ENCODE results near the gene SND1.

SND1 gene

DNA sequence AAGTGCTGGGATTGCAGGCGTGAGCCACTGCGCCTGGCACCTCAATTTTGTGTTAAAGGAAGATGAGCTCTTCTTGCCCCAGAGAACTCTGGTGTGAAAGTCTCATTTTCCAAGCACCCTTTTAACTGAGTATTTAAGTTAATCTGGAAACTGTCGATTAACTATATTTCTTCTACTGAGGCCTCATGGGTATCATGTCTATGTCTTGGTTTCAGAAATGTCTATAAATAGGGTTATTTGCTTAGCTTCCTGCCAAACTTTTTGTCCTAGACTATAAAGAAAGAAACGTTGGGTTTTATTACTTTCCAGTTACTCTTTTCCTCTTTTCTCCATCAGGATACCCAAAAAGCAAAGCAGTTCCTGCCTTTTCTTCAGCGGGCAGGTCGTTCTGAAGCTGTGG, 276.9 kb downstream of the SND1 start:
- CTCF ChIA-PET, result interaction anchor here (0.9 to 1.1 kb wide), 2 partner anchors 13 to 136 kb away, joined by 3 to 4 read pairs; no protein-coding TSS in a partner anchor
- Histone ChIP-seq H3K27ac (ENCODE audit: extremely low read depth, low read depth, low read length) (no peak overlapping the region), H3K9me3 (ENCODE audit: control insufficient read depth, insufficient read depth, low read depth, low read length) (no peaks in the 10 kb centered on the region), H3K36me3 (ENCODE audit: control insufficient read depth in 2 of 2, insufficient read depth in 1 of 2, low read length in 2 of 2) (peaks cover 0 to 14% of the 10 kb centered on the region in 2 experiments; a peak in 1 of 3 replicates), H3K4me3 (ENCODE audit: low read depth, low read length) (no peak overlapping the region), H3K4me1 (ENCODE audit: control insufficient read depth, insufficient read depth, low read length) (peaks cover 2% of the 10 kb centered on the region; the same call in 1 of the 2 replicates)
- POLR2A ChIA-PET, result no interaction called here
- no peak for TF ChIP-seq ZFHX2 (tag by site-specific recombination; conservative IDR thresholded peaks at IDR 0.05)
- TF ChIP-seq BCL11A (tag by site-specific recombination; IDR thresholded peaks at IDR 0.05; ENCODE audit: low read depth), result no peak
- TF ChIP-seq ZNF214 (tag by site-specific recombination; IDR thresholded peaks at IDR 0.05; ENCODE audit: borderline replicate concordance), result no peak
- TF ChIP-seq, protein P1, sequence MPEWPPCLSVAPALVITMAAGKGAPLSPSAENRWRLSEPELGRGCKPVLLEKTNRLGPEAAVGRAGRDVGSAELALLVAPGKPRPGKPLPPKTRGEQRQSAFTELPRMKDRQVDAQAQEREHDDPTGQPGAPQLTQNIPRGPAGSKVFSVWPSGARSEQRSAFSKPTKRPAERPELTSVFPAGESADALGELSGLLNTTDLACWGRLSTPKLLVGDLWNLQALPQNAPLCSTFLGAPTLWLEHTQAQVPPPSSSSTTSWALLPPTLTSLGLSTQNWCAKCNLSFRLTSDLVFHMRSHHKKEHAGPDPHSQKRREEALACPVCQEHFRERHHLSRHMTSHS (tag by site-specific recombination; IDR thresholded peaks at IDR 0.05), result no peak
- TF ChIP-seq ZNF596 (tag by site-specific recombination; IDR thresholded peaks at IDR 0.05), result no peak
- TF ChIP-seq, protein P2, sequence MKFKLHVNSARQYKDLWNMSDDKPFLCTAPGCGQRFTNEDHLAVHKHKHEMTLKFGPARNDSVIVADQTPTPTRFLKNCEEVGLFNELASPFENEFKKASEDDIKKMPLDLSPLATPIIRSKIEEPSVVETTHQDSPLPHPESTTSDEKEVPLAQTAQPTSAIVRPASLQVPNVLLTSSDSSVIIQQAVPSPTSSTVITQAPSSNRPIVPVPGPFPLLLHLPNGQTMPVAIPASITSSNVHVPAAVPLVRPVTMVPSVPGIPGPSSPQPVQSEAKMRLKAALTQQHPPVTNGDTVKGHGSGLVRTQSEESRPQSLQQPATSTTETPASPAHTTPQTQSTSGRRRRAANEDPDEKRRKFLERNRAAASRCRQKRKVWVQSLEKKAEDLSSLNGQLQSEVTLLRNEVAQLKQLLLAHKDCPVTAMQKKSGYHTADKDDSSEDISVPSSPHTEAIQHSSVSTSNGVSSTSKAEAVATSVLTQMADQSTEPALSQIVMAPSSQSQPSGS (tag by site-specific recombination; IDR thresholded peaks at IDR 0.05; ENCODE audit: low read depth), result no peak
- TF ChIP-seq ZBTB21 (tag by site-specific recombination; IDR thresholded peaks at IDR 0.05), result no peak
- no peak for TF ChIP-seq ZNF121 (tag by site-specific recombination; IDR thresholded peaks at IDR 0.05)
- no peak for TF ChIP-seq ZNF658 (tag by site-specific recombination; IDR thresholded peaks at IDR 0.05)
- TF ChIP-seq ZNF391 (tag by site-specific recombination; IDR thresholded peaks at IDR 0.05; ENCODE audit: borderline replicate concordance, low read depth), result no peak
- no peak for TF ChIP-seq ZSCAN18 (tag by site-specific recombination; IDR thresholded peaks at IDR 0.05)
- no peak for TF ChIP-seq ZSCAN16 (tag by site-specific recombination; IDR thresholded peaks at IDR 0.05)
- TF ChIP-seq KLF1 (tag by site-specific recombination; IDR thresholded peaks at IDR 0.05), result no peak
- TF ChIP-seq ZBTB11 (tag by site-specific recombination; conservative IDR thresholded peaks at IDR 0.05; ENCODE audit: low read depth), result no peak
- TF ChIP-seq PRDM1 (tag by site-specific recombination; IDR thresholded peaks at IDR 0.05), result no peak
- no peak for TF ChIP-seq ZNF239 (tag by site-specific recombination; IDR thresholded peaks at IDR 0.05)
- TF ChIP-seq ZNF501 (tag by site-specific recombination; IDR thresholded peaks at IDR 0.05), result no peak
